NCI-H345 treated with DMSO at 0.1 percent for 48 hours (cell line): Measurements from ENCODE around the gene CDC25C.
A peak's percentile ranks its signal among the peaks of the same experiment; 100 is the strongest.
"Not testable (repeated sequence)": the region's sequence is repeated elsewhere in the genome, so short reads cannot be mapped to it uniquely, and the experiment has no call there.

Experiments
- DNase-seq: peaks from one replicate; lab custom pipeline; 2025; ENCODE audit not compliant: unreplicated experiment; lab: John Stamatoyannopoulos, UW

The CDC25C gene

GRCh38 chr5:138276402-138277054 lies 55.1 kb downstream of the CDC25C start:
- peak; percentile 52 for DNase-seq

GRCh38 chr5:138275895-138276294 lies 55.7 kb downstream of the CDC25C start:
- no peak for DNase-seq

GRCh38 chr5:138275379-138275782 lies 56.2 kb downstream of the CDC25C start:
- DNase-seq = peak; percentile 31

GRCh38 chr5:138274189-138274853 lies 57.3 kb downstream of the CDC25C start, which contains the start of gene GFRA3:
TSS of gene GFRA3 (minus strand) at chr5:138274621. CDS start at chr5:138274424, 197 bp downstream.
- DNase-seq = no peak

GRCh38 chr5:138273834-138274188 lies 57.8 kb downstream of the CDC25C start:
- no peak for DNase-seq

- DNase-seq = no peak
These were observed 58.9 kb downstream of the CDC25C start for GRCh38 chr5:138272681-138273080.

- no peak for DNase-seq
These were observed 60.3 kb downstream of the CDC25C start for GRCh38 chr5:138271281-138271680.

GRCh38 chr5:138264183-138264582 lies 67.4 kb downstream of the CDC25C start:
- DNase-seq = no peak

- DNase-seq = no peak
These were observed 68.0 kb downstream of the CDC25C start for GRCh38 chr5:138263581-138263980.

GRCh38 chr5:138258704-138259292 lies 72.8 kb downstream of the CDC25C start:
- no peak for DNase-seq

- no peak for DNase-seq
These were observed 74.0 kb downstream of the CDC25C start for GRCh38 chr5:138257583-138257982.

- no peak for DNase-seq
These were observed 78.7 kb downstream of the CDC25C start for GRCh38 chr5:138252944-138253343.

GRCh38 chr5:138247800-138248199 lies 83.8 kb downstream of the CDC25C start:
- DNase-seq = not testable (repeated sequence)

GRCh38 chr5:138246822-138247221 lies 84.8 kb downstream of the CDC25C start:
- DNase-seq = no peak

GRCh38 chr5:138246334-138246733 lies 85.3 kb downstream of the CDC25C start:
- no peak for DNase-seq

- DNase-seq = no peak
These were observed 85.9 kb downstream of the CDC25C start for GRCh38 chr5:138245717-138246116.

- DNase-seq = no peak
These were observed 87.8 kb downstream of the CDC25C start for GRCh38 chr5:138243794-138244193.

GRCh38 chr5:138241688-138242571 lies 89.7 kb downstream of the CDC25C start:
- DNase-seq = no peak

- DNase-seq = no peak
These were observed 90.8 kb downstream of the CDC25C start for GRCh38 chr5:138240650-138241385.

- no peak for DNase-seq
These were observed 93.6 kb downstream of the CDC25C start for GRCh38 chr5:138238034-138238433.
